CD8-positive, alpha-beta memory T cell (primary cell): ENCODE results near the gene GC. TPM values are rescaled to one million over a fixed set of nuclear protein-coding genes. Genes with fewer than 3 reads are reported as not detected.

Experiments used
- CTCF ChIA-PET: fragments of 350-600 bp; sonication (Branson Sonifier 250); formaldehyde crosslinking; loops from one replicate; lab custom pipeline; 2021; ENCODE audit warnings: antibody characterized with exemption; lab: Charles Lee
- POLR2A ChIA-PET: fragments of 350-600 bp; sonication (Branson Sonifier 250); formaldehyde crosslinking; loops from one replicate; lab custom pipeline; 2021; ENCODE audit warnings: antibody characterized with exemption; lab: Charles Lee
- DNase-seq, 5 donors: peaks; one replicate each; pipeline versions ENCODE4 v3.0.0 to v3.0.0-alpha.2; 2020 to 2022; ENCODE audit warnings: mixed read lengths in 1 of 5
- H3K27ac ChIP-seq: one replicate; pipeline ENCODE4 v1.7.0; 2013; ENCODE audit warnings: low read depth, mild to moderate bottlenecking, low read length, moderate library complexity
- H3K27me3 ChIP-seq: 2 replicates; pipeline ENCODE4 v1.7.0; 2013; ENCODE audit warnings: low read length, mild to moderate bottlenecking; ENCODE audit not compliant: insufficient read depth, poor library complexity, severe bottlenecking
- H3K36me3 ChIP-seq: 2 replicates; pipeline ENCODE4 v1.7.0; 2013; ENCODE audit warnings: mild to moderate bottlenecking, low read length, moderate library complexity; ENCODE audit not compliant: insufficient read depth
- H3K4me1 ChIP-seq: 2 replicates; pipeline ENCODE4 v1.7.0; 2013; ENCODE audit warnings: mild to moderate bottlenecking, low read length, moderate library complexity; ENCODE audit not compliant: insufficient read depth
- H3K4me3 ChIP-seq: 2 replicates; pipeline ENCODE4 v1.7.0; 2013; ENCODE audit warnings: mild to moderate bottlenecking, low read length
- H3K9me3 ChIP-seq: 2 replicates; pipeline ENCODE4 v1.7.0; 2013; ENCODE audit warnings: mild to moderate bottlenecking, low read length
- H3K27ac Mint-ChIP-seq, 8 donors: one replicate each; pipeline ENCODE4 v1.8.0; 2020 to 2021; ENCODE audit warnings: mixed read lengths in 8 of 8, mild to moderate bottlenecking in 6 of 8, inconsistent platforms in 3 of 8, moderate library complexity in 3 of 8
- H3K27me3 Mint-ChIP-seq, 2 donors: one replicate each; pipeline ENCODE4 v1.8.0; 2020 to 2021; ENCODE audit warnings: mixed read lengths in 2 of 2, mild to moderate bottlenecking in 1 of 2, moderate library complexity in 1 of 2
- H3K36me3 Mint-ChIP-seq, 3 donors: one replicate each; pipeline ENCODE4 v1.8.0; 2020 to 2021; ENCODE audit warnings: mixed read lengths in 3 of 3, inconsistent platforms in 1 of 3, mild to moderate bottlenecking in 1 of 3
- H3K4me1 Mint-ChIP-seq, 3 donors: one replicate each; pipeline ENCODE4 v1.8.0; 2020 to 2021; ENCODE audit warnings: mixed read lengths in 3 of 3, inconsistent platforms in 1 of 3, mild to moderate bottlenecking in 1 of 3
- H3K4me3 Mint-ChIP-seq, 7 donors: one replicate each; pipeline ENCODE4 v1.8.0; 2020 to 2021; ENCODE audit warnings: mixed read lengths in 7 of 7, mild to moderate bottlenecking in 6 of 7, moderate library complexity in 4 of 7, inconsistent platforms in 2 of 7
- H3K9me3 Mint-ChIP-seq, 5 donors: one replicate each; pipeline ENCODE4 v1.8.0; 2020 to 2022; ENCODE audit warnings: mixed read lengths in 5 of 5, mild to moderate bottlenecking in 3 of 5, moderate library complexity in 2 of 5, inconsistent platforms in 1 of 5
- polyA plus RNA-seq: library from polyadenylated mRNA; unstranded; fragments of 300-500 nt; fragmentation: Illumina TruSeq; gene quantifications from one replicate; pipeline ENCODE4 v1.2.3, GENCODE V29; 2021
- total RNA-seq, 2 experiments: library from RNA; stranded (reverse); gene quantifications; one replicate each; pipeline ENCODE4 v1.2.3, GENCODE V29; 2021

Gene GC
- total and polyA plus RNA-seq, 3 experiments from 2014 or later: not detected

GRCh38 chr4:71692198-71692597 lies 91.7 kb downstream of the GC start:
- Histone ChIP-seq H3K9me3 (no peaks in the 10 kb centered on the region), H3K27me3 (no peaks in the 10 kb centered on the region), H3K4me3 (no peak overlapping the region), H3K4me1 (no peaks in the 10 kb centered on the region), H3K27ac (no peak overlapping the region), H3K36me3 (no peaks in the 10 kb centered on the region)
- H3K4me3 Mint-ChIP-seq: no peak overlapping the region
- peaks cover 0 to 4% (median 0%) of the 10 kb centered on the region in 3 donors for H3K36me3 Mint-ChIP-seq
- H3K27ac Mint-ChIP-seq: no peak overlapping the region
- no peaks in the 10 kb centered on the region for H3K4me1 Mint-ChIP-seq
- ChIA-PET CTCF (no interaction called here), POLR2A (no interaction called here)
- DNase-seq: no peak
- H3K9me3 Mint-ChIP-seq: no peaks in the 10 kb centered on the region
- peaks cover 5 to 41% of the 10 kb centered on the region in 2 donors for H3K27me3 Mint-ChIP-seq

Other genes starting within 250 kb of the GC start
- gene NPFFR2, start 247.9 kb upstream of the GC start, total RNA-seq: not detected
- not detected for gene NPFFR2, start 247.9 kb upstream of the GC start, polyA plus RNA-seq